Activated CD8-positive, alpha-beta memory T cell treated with anti-CD3 and anti-CD28 coated beads for 24 hours (primary cell): ENCODE results near the gene GAS7.

Source experiments
- DNase-seq: peaks from one replicate; pipeline ENCODE4 v3.0.0-alpha.2; 2020

Gene GAS7

GRCh38 chr17:10127819-10128425, 70.5 kb downstream of the GAS7 start:
- no peak for DNase-seq

- no peak for DNase-seq
These were observed 71.5 kb downstream of the GAS7 start for GRCh38 chr17:10126616-10127501.

DNA sequence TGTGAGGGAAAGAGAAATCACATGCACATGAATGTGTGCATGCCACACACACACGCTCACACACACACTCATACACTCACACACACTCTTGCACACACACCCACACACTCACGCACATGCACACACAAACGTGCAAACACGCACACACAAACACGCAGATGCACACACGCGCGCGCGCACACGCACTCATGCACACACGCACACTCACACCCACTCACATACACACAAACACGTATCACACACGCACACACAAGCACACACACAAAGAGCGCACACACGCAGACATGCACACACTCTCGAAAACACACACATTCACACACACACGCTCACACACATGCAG, 72.2 kb downstream of the GAS7 start:
- no peak for DNase-seq

DNA sequence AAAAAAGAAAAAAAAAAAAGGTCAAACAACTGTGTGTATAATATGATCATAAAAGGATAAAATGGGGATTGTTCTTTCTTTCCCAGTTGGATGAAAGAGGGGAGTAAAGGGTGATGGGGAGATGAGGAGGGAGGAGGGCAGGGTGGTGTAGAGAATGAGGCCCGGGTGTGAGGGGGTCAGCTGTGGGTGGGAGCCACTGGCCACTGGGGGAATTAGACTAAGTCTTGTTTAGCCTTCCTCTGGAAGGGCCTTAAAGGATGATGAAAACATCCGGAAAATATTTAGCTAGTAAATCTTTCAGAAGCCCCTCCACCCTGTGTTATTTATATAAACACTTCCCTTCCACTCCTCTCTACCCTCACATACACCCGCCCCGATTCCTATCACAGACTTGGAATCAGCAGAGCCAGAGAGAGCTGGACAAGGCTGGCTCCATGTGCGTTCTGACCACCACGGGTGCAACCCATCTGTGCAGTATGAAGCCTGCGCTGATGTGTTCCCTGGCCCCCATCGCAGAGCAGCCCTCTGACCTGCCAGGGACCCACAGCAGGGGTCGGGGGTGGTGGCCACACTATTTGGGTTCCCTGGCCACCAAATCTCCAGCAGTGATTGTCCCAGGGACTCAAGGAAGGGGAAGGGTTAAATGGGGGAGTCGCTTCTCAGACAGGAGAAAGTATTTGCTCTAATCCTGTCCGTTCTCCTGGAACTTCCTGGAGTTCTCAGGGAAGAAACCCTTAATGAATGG, 72.7 kb downstream of the GAS7 start:
- DNase-seq = no peak

DNA sequence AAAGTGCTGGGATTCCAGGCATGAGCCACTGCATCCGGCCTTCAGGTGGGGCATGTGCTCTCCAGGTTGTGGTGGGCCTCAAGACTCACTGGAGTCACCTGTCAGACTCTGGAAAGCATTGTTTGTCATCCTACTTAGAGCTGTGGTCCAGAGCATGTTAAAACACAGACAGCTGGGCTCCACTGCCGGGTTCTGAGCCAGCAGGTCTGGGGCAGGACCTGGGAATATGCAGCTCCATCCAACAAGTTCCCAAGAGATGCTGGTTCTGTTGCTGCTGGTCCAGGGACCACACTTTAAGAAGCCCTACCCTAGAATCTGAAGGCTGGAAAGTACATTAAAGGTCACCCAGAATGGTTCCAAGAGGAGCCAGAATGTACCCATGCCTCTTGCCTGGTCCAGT, 75.3 kb downstream of the GAS7 start:
- no peak for DNase-seq

GRCh38 chr17:10121971-10122707, 76.3 kb downstream of the GAS7 start:
- DNase-seq = no peak

DNA sequence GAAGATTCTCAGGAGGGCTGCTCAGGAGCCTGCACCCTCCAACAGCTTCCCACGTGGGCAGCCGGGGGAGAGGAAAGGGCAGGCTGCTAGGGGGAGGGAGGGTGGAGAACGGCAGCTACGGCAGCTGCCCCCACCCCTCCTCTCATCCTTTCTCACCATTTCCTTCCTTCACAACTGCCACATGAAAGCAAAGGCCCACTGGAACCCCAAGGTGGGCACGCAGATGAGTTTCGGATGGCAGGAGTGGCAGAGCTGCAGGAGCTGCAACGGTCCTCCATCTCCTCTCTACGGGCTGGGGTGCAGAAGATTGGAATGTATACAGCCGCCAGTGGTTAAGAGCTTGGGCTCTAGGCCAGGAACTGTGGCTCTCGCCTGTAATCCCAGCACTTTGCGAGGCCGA, 77.7 kb downstream of the GAS7 start:
- DNase-seq = no peak

- DNase-seq = no peak
These were observed 78.3 kb downstream of the GAS7 start for GRCh38 chr17:10120109-10120485.

GRCh38 chr17:10119203-10120108, 79.0 kb downstream of the GAS7 start:
- DNase-seq = no peak

DNA sequence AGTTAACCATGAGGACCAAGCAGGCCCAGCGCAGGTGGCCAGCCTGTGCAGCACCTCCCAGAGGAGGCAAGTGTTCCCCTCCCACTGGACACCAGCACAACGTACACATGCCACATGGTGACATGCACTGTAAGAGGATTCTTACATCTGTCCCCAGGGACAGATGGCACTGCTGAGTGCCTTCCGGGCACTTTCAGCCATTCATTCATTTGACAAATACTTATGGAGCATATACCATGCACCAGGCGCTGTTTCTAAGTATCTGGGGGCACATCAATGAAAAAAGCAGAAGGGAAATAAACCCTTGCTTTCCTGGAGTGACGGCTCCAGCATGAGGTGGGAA, 79.6 kb downstream of the GAS7 start:
- no peak for DNase-seq

- no peak for DNase-seq
These were observed 80.8 kb downstream of the GAS7 start for GRCh38 chr17:10117581-10118001.

GRCh38 chr17:10116753-10117420, 81.5 kb downstream of the GAS7 start:
- no peak for DNase-seq

DNA sequence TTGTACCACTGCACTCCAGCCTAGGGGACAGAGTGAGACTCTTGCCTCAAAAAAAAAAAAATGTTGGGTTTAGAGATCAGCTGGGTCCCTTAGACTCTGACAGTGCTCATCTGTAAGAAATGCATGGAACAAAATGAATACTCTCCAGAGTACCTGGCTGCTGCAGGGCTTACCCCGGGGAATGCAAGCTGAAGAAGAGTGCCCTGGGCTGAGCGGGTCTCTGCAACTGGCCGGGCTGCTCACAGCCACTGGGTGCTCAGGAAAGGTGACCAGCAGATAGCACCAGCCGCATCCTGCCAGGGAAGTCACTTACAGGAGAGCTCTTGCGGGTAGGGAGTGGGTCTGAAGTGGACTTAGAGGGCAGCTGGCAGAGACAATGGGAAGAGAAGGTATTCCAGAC, 82.1 kb downstream of the GAS7 start:
- no peak for DNase-seq

DNA sequence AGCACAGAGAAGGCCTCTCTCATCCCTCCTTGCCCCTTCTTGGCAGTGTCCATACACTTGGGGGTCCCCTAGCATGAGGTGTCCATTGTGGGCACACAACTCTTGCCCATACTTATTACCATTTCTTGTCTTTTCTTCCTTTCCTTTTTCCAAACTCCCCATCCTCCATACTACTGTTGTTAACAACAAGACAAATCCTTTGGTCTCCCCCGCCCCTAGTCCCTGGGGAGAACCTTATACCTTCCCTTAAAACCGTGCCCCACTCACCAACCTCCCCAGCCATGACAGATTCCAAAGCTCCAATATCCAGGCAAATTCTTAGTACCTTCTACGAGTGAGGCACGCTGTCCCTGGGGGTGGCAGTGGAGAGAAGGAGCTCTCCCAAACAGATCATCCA, 82.9 kb downstream of the GAS7 start:
- DNase-seq = no peak

- DNase-seq = peak; percentile 82
These were observed 83.4 kb downstream of the GAS7 start for GRCh38 chr17:10114931-10115535.

- DNase-seq = no peak
These were observed 85.4 kb downstream of the GAS7 start for GRCh38 chr17:10112962-10113361.

DNA sequence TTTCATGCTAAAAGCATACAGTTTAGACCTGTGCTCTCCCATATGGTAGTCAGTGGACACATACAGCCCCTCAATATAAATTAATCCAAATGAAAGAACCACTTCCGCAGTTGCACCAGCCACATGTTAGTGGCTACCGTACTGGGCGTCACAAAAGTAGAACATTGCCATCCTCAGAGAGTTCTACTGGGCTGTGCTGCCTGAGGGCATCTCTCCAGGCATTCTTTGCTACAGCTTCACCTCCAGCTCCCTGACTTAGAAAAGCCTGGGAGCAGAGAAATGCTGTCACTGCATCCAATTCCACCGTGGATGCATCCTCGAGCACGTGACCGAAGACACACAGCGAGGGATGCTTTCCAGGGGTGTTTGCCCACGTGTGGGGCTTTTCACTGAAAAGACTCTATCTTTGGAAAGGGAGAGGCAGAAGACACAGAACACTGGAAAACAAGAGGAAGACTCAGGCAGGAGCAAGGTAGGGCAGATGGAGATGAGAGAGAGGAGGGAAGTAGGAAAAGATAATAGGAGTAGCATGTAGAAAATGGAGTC, 86.4 kb downstream of the GAS7 start:
- no peak for DNase-seq

- no peak for DNase-seq
These were observed 89.3 kb downstream of the GAS7 start for GRCh38 chr17:10109146-10109545.

- DNase-seq = no peak
These were observed 90.9 kb downstream of the GAS7 start for GRCh38 chr17:10107316-10108165.

- DNase-seq = no peak
These were observed 92.3 kb downstream of the GAS7 start for GRCh38 chr17:10106067-10106466.
